H9 (cell line): ENCODE measurements around the gene ZNF414. TPM values are rescaled to one million over a fixed set of nuclear protein-coding genes. Genes with fewer than 3 reads are reported as not detected.

Experiments used
- DNase-seq: peaks from one replicate; pipeline ENCODE4 v3.0.0-alpha.2; 2017
- H2AFZ ChIP-seq: one replicate; pipeline ENCODE4 v1.6.1; 2013; ENCODE audit warnings: mild to moderate bottlenecking, low read length, control low read depth, moderate library complexity
- H2AK5ac ChIP-seq: 2 replicates; pipeline ENCODE4 v1.6.1; 2013; ENCODE audit warnings: low read length, control low read depth, mixed read lengths; ENCODE audit not compliant: insufficient read length
- H2BK120ac ChIP-seq: one replicate; pipeline ENCODE4 v1.6.1; 2013; ENCODE audit warnings: low read depth, mild to moderate bottlenecking, low read length, control low read depth, inconsistent platforms; ENCODE audit not compliant: poor library complexity, severe bottlenecking
- H2BK12ac ChIP-seq: 2 replicates; pipeline ENCODE4 v1.6.1; 2013; ENCODE audit warnings: low read length, control low read depth, mixed read lengths, low read depth; ENCODE audit not compliant: insufficient read length
- H2BK15ac ChIP-seq: 2 replicates; pipeline ENCODE4 v1.6.1; 2013; ENCODE audit warnings: low read depth, low read length, control low read depth
- H2BK20ac ChIP-seq: one replicate; pipeline ENCODE4 v1.6.1; 2013; ENCODE audit warnings: low read depth, mild to moderate bottlenecking, low read length, control low read depth, inconsistent platforms; ENCODE audit not compliant: poor library complexity, severe bottlenecking
- H2BK5ac ChIP-seq: 2 replicates; pipeline ENCODE4 v1.6.1; 2013; ENCODE audit warnings: low read length, control low read depth, mixed read lengths; ENCODE audit not compliant: insufficient read length
- H3K14ac ChIP-seq: 2 replicates; pipeline ENCODE4 v1.6.1; 2013; ENCODE audit warnings: low read length, control low read depth; ENCODE audit not compliant: insufficient read depth
- H3K18ac ChIP-seq: 2 replicates; pipeline ENCODE4 v1.6.1; 2013; ENCODE audit warnings: low read depth, mild to moderate bottlenecking, mixed read lengths, low read length, control low read depth; ENCODE audit not compliant: insufficient read length
- H3K23ac ChIP-seq: 2 replicates; pipeline ENCODE4 v1.6.1; 2013; ENCODE audit warnings: low read length, control low read depth, mixed read lengths, low read depth; ENCODE audit not compliant: insufficient read length
- H3K23me2 ChIP-seq: 2 replicates; pipeline ENCODE4 v1.6.1; 2013; ENCODE audit warnings: low read depth, mild to moderate bottlenecking, mixed read lengths, low read length, control low read depth; ENCODE audit not compliant: insufficient read length, poor library complexity, severe bottlenecking
- H3K27ac ChIP-seq: 2 replicates; pipeline ENCODE4 v1.5.1; 2013; ENCODE audit warnings: low read length, control low read depth, mixed read lengths, low read depth; ENCODE audit not compliant: insufficient read length
- H3K27me3 ChIP-seq: 2 replicates; pipeline ENCODE4 v1.6.1; 2013; ENCODE audit warnings: low read length, control low read depth, inconsistent platforms; ENCODE audit not compliant: insufficient read depth
- H3K4ac ChIP-seq: 2 replicates; pipeline ENCODE4 v1.6.1; 2013; ENCODE audit warnings: low read depth, mild to moderate bottlenecking, control low read depth, inconsistent platforms, low read length, moderate library complexity
- H3K4me1 ChIP-seq: 2 replicates; pipeline ENCODE4 v1.6.1; 2013; ENCODE audit warnings: low read length, control low read depth, inconsistent platforms; ENCODE audit not compliant: insufficient read depth
- H3K4me2 ChIP-seq: 2 replicates; pipeline ENCODE4 v1.6.1; 2013; ENCODE audit warnings: low read length, control low read depth, mixed read lengths; ENCODE audit not compliant: insufficient read length, insufficient read depth
- H3K56ac ChIP-seq: 2 replicates; pipeline ENCODE4 v1.6.1; 2013; ENCODE audit warnings: low read depth, mild to moderate bottlenecking, mixed read lengths, low read length, control low read depth; ENCODE audit not compliant: insufficient read length
- H3K79me1 ChIP-seq: 2 replicates; pipeline ENCODE4 v1.6.1; 2013; ENCODE audit warnings: low read depth, mild to moderate bottlenecking, moderate library complexity, low read length, control low read depth, inconsistent platforms; ENCODE audit not compliant: insufficient read depth, poor library complexity, severe bottlenecking
- H3K79me2 ChIP-seq: 2 replicates; pipeline ENCODE4 v1.6.1; 2013; ENCODE audit warnings: low read length, control low read depth, inconsistent platforms; ENCODE audit not compliant: insufficient read depth
- H3K9ac ChIP-seq: 2 replicates; pipeline ENCODE4 v1.6.1; 2013; ENCODE audit warnings: low read length, control low read depth, mixed read lengths; ENCODE audit not compliant: insufficient read length; ENCODE audit errors: extremely low read depth
- H3K9me3 ChIP-seq: one replicate; pipeline ENCODE4 v1.6.1; 2013; ENCODE audit warnings: low read depth, low read length, inconsistent platforms; ENCODE audit not compliant: control insufficient read depth
- H3T11ph ChIP-seq: one replicate; pipeline ENCODE4 v1.6.1; 2013; ENCODE audit warnings: mild to moderate bottlenecking, low read length, control low read depth, inconsistent platforms
- H4K20me1 ChIP-seq: one replicate; pipeline ENCODE4 v1.6.1; 2013; ENCODE audit not compliant: control insufficient read depth, insufficient read length, insufficient read depth
- H4K5ac ChIP-seq: 2 replicates; pipeline ENCODE4 v1.6.1; 2013; ENCODE audit warnings: low read depth, mild to moderate bottlenecking, mixed read lengths, low read length, control low read depth; ENCODE audit not compliant: insufficient read length
- H4K8ac ChIP-seq: replicated peaks from 2 replicates; pipeline ENCODE4 v1.6.1; 2013; ENCODE audit warnings: low read length, control low read depth, mixed read lengths, low read depth; ENCODE audit not compliant: insufficient read length
- H4K91ac ChIP-seq: 2 replicates; pipeline ENCODE4 v1.6.1; 2013; ENCODE audit warnings: low read depth, mild to moderate bottlenecking, moderate library complexity, mixed read lengths, low read length, control low read depth; ENCODE audit not compliant: insufficient read length
- H3K27ac Mint-ChIP-seq, 3 experiments: 2 replicates in 2 of 3; 3 replicates in 1 of 3; pipeline ENCODE4 v1.8.0; 2020 to 2021; ENCODE audit warnings: mixed read lengths in 3 of 3, mild to moderate bottlenecking in 1 of 3, moderate library complexity in 1 of 3
- H3K27me3 Mint-ChIP-seq: 2 replicates; pipeline ENCODE4 v1.8.0; 2021; ENCODE audit warnings: low read depth, mild to moderate bottlenecking, moderate library complexity, mixed read lengths
- H3K36me3 Mint-ChIP-seq, 3 experiments: 2 replicates in 2 of 3; 3 replicates in 1 of 3; pipeline ENCODE4 v1.8.0; 2020 to 2021; ENCODE audit warnings: low read depth in 3 of 3, mixed read lengths in 3 of 3; ENCODE audit not compliant: insufficient read depth in 1 of 3
- H3K4me1 Mint-ChIP-seq, 2 experiments: 2 replicates each; pipeline ENCODE4 v1.8.0; 2020; ENCODE audit warnings: mixed read lengths in 2 of 2
- H3K4me3 Mint-ChIP-seq, 2 experiments: 2 replicates in 1 of 2; 3 replicates in 1 of 2; pipeline ENCODE4 v1.8.0; 2020 to 2021; ENCODE audit warnings: mild to moderate bottlenecking in 2 of 2, mixed read lengths in 2 of 2, moderate library complexity in 1 of 2
- H3K9me3 Mint-ChIP-seq, 2 experiments: 2 replicates in 1 of 2; 3 replicates in 1 of 2; pipeline ENCODE4 v1.8.0; 2020; ENCODE audit warnings: mild to moderate bottlenecking in 2 of 2, mixed read lengths in 2 of 2, moderate library complexity in 1 of 2
- CTCF ChIP-seq: fragments of 200-600 bp; sonication (generic); conservative IDR thresholded peaks from 3 replicates; pipeline ENCODE4 v1.8.0; 2021; ENCODE audit warnings: antibody characterized with exemption, mild to moderate bottlenecking
- WGBS: extraction: QIAGEN DNeasy Blood & Tissue Kit; methylation state at CpG from one replicate; pipeline ENCODE4 v1.1.7; 2013; ENCODE audit warnings: missing lambda C conversion rate, low lambda C conversion rate, mixed read lengths; ENCODE audit not compliant: insufficient read length; ENCODE audit errors: extremely low coverage; 5-methylcytosine and 5-hydroxymethylcytosine counted together
- total RNA-seq: library from RNA; stranded (reverse); gene quantifications from 2 replicates; pipeline ENCODE4 v1.2.1, GENCODE V29; 2021

Gene ZNF414
- total RNA-seq, 1 experiment from 2014 or later = 29.3 TPM

- H3K79me2 ChIP-seq = no peaks in the 10 kb centered on the region
Observed at GRCh38 chr19:8491574-8491973, 22.4 kb downstream of the ZNF414 start.

More at GRCh38 chr19:8491574-8491973, 22.4 kb downstream of the ZNF414 start:
- Mint-ChIP-seq H3K4me1 (peaks cover 7 to 15% of the 10 kb centered on the region in 2 experiments), H3K4me3 (no peak overlapping the region), H3K27ac (peak overlapping the region in 1 of 3 experiments; percentile 44; a peak in 1 of 7 replicates), H3K27me3 (no peaks in the 10 kb centered on the region; the same call in 1 of the 2 replicates), H3K36me3 (peaks cover 21 to 31% (median 29%) of the 10 kb centered on the region in 3 experiments), H3K9me3 (no peaks in the 10 kb centered on the region)
- Histone ChIP-seq H3K27ac (no peak overlapping the region), H3K27me3 (no peaks in the 10 kb centered on the region), H2BK12ac (no peak overlapping the region), H2BK120ac (no peak overlapping the region), H3K56ac (no peak overlapping the region), H3K4ac (no peak overlapping the region), H2BK5ac (no peak overlapping the region), H3K4me1 (no peaks in the 10 kb centered on the region), H3K23ac (no peak overlapping the region), H3K18ac (no peak overlapping the region), H3T11ph (no peak overlapping the region), H3K23me2 (no peaks in the 10 kb centered on the region), H4K91ac (no peak overlapping the region), H2AK5ac (no peak overlapping the region), H3K14ac (no peak overlapping the region), H4K8ac (no peak overlapping the region), H2AFZ (no peak overlapping the region), H3K79me1 (no peaks in the 10 kb centered on the region), H3K9me3 (no peaks in the 10 kb centered on the region), H2BK15ac (no peak overlapping the region), H4K5ac (no peak overlapping the region), H4K20me1 (no peaks in the 10 kb centered on the region), H2BK20ac (no peak overlapping the region), H3K4me2 (no peak overlapping the region), H3K9ac (no peak overlapping the region)
- peak; percentile 50; the same call in 2 of the 3 replicates for TF ChIP-seq CTCF
- peak; percentile 66 for DNase-seq
- no CpG with 5 or more reads among the region's 6 CpGs for WGBS
